DMS153 treated with DMSO at 0.1 percent for 48 hours (cell line): Measurements from ENCODE around the gene DYNC1H1.

ENCODE experiments used
- DNase-seq: peaks from one replicate; lab custom pipeline; 2025; ENCODE audit not compliant: unreplicated experiment; lab: John Stamatoyannopoulos, UW

The DYNC1H1 gene

GRCh38 chr14:101944451-101944850 is 19.9 kb upstream of the DYNC1H1 start:
- DNase-seq: no peak

- DNase-seq: no peak
Observed at GRCh38 chr14:101945171-101945570, 19.2 kb upstream of the DYNC1H1 start.

- no peak for DNase-seq
Observed at GRCh38 chr14:101947577-101947903, 16.8 kb upstream of the DYNC1H1 start.

- peak; percentile 74 for DNase-seq
Observed at GRCh38 chr14:101947904-101948665, 16.3 kb upstream of the DYNC1H1 start.

GRCh38 chr14:101948666-101949216 is 15.6 kb upstream of the DYNC1H1 start:
- DNase-seq: no peak

- DNase-seq: no peak
Observed at GRCh38 chr14:101950100-101950499, 14.3 kb upstream of the DYNC1H1 start.

- DNase-seq: no peak
Observed at GRCh38 chr14:101950516-101951215, 13.7 kb upstream of the DYNC1H1 start.

GRCh38 chr14:101953151-101953550 is 11.2 kb upstream of the DYNC1H1 start:
- no peak for DNase-seq

GRCh38 chr14:101954501-101954900 is 9.9 kb upstream of the DYNC1H1 start:
- no peak for DNase-seq

- DNase-seq: no peak
Observed at GRCh38 chr14:101955695-101956161, 8.6 kb upstream of the DYNC1H1 start.

- DNase-seq: no peak
Observed at GRCh38 chr14:101956179-101956885, 8.0 kb upstream of the DYNC1H1 start.

GRCh38 chr14:101957406-101958234 is 6.8 kb upstream of the DYNC1H1 start:
- no peak for DNase-seq

- no peak for DNase-seq
Observed at GRCh38 chr14:101958418-101959180, 5.8 kb upstream of the DYNC1H1 start.

- DNase-seq: no peak
Observed at GRCh38 chr14:101959277-101959676, 5.1 kb upstream of the DYNC1H1 start.

GRCh38 chr14:101960225-101960624 is 4.1 kb upstream of the DYNC1H1 start:
- no peak for DNase-seq

GRCh38 chr14:101961011-101961721 is 3.2 kb upstream of the DYNC1H1 start:
- DNase-seq: peak; percentile 47

- DNase-seq: no peak
Observed at GRCh38 chr14:101961746-101962502, 2.4 kb upstream of the DYNC1H1 start.

GRCh38 chr14:101962503-101962874 is 1.9 kb upstream of the DYNC1H1 start:
- DNase-seq: peak; percentile 48

GRCh38 chr14:101963052-101963451 is 1.3 kb upstream of the DYNC1H1 start:
- DNase-seq: no peak
